ENCODE results near the gene ITGA8. TPM values are rescaled to one million over a fixed set of nuclear protein-coding genes. Genes with fewer than 3 reads are reported as not detected.

The ITGA8 gene
- total and polyA plus RNA-seq, 2 of the 4 experiments (the other 2 are of a cell fraction), result under 0.01 to 0.02 TPM

- in situ Hi-C loops (cut with MboI; ENCODE audit: low sequenced_read_pairs) (loop anchor here (5.0 to 10.0 kb wide), 2 partner anchors 95 to 298 kb away; no protein-coding TSS in a partner anchor), intact Hi-C loops (cut with micrococcal nuclease) (no loop called here), dilution Hi-C loops (cut with HindIII; ENCODE audit: low sequenced_read_pairs, unreplicated experiment) (no loop called here)
- no CpG with 5 or more reads among the region's 7 CpGs for WGBS, 2 experiments (ENCODE audit: extremely low coverage in 2 of 2, insufficient read length in 1 of 2)
- Histone ChIP-seq H3K27ac (ENCODE audit: insufficient read depth, low read length) (no peak overlapping the region), H3K4me1 (ENCODE audit: control insufficient read depth, insufficient read depth, low read length) (no peaks in the 10 kb centered on the region), H3K56ac (ENCODE audit: extremely low read depth, insufficient read depth, low read length) (no peak overlapping the region), H3K23ac (ENCODE audit: low read depth, low read length) (no peak overlapping the region), H2BK20ac (ENCODE audit: low read depth, low read length) (no peak overlapping the region), H3K4me2 (ENCODE audit: low read depth, low read length) (no peak overlapping the region), H3K18ac (ENCODE audit: low read depth, low read length) (no peak overlapping the region), H3K9me1 (ENCODE audit: insufficient read depth, low read length) (no peaks in the 10 kb centered on the region), H4K8ac (ENCODE audit: low read depth in 2 of 2, low read length in 2 of 2) (no peak overlapping the region), H3K4me3 (ENCODE audit: insufficient read depth, low read depth, low read length) (no peak overlapping the region), H3K14ac (replicated peaks; ENCODE audit: low read depth, low read length) (no peak overlapping the region), H3K4ac (ENCODE audit: low read depth, low read length) (no peak overlapping the region), H3K27me3 (ENCODE audit: control insufficient read depth, insufficient read depth, low read length) (peaks cover 5% of the 10 kb centered on the region), H2BK5ac (ENCODE audit: low read depth, low read length, poor library complexity, severe bottlenecking) (no peak overlapping the region), H3K9me3 (ENCODE audit: control insufficient read depth, insufficient read depth, low read length) (no peaks in the 10 kb centered on the region), H2BK15ac (ENCODE audit: low read depth, low read length) (no peak overlapping the region), H2BK120ac (ENCODE audit: low read depth, low read length) (no peak overlapping the region), H3K79me1 (ENCODE audit: low read depth in 1 of 2, low read length in 2 of 2) (no peaks in the 10 kb centered on the region), H4K20me1 (ENCODE audit: insufficient read depth, low read length) (no peaks in the 10 kb centered on the region), H2AK9ac (replicated peaks; ENCODE audit: low read depth, low read length, poor library complexity) (no peak overlapping the region), H2AFZ (replicated peaks; ENCODE audit: low read length, poor library complexity) (no peak overlapping the region), H4K5ac (ENCODE audit: low read depth, low read length) (no peak overlapping the region), H4K91ac (ENCODE audit: insufficient read depth, low read depth, low read length) (no peak overlapping the region), H2AK5ac (ENCODE audit: low read depth, low read length) (no peak overlapping the region), H3K36me3 (ENCODE audit: control insufficient read depth, insufficient read depth, low read length) (no peaks in the 10 kb centered on the region), H3K9ac (ENCODE audit: low read depth, low read length) (no peak overlapping the region)
- ChIA-PET CTCF (no interaction called here), POLR2A (ENCODE audit: unreplicated experiment) (no interaction called here)
- no peak for TF ChIP-seq SMC3 (IDR thresholded peaks at IDR 0.05; ENCODE audit: low read depth, low read length)
- TF ChIP-seq USF2 (IDR thresholded peaks at IDR 0.05; ENCODE audit: low read depth, low read length), result no peak
- TF ChIP-seq MXI1 (IDR thresholded peaks at IDR 0.05; ENCODE audit: borderline replicate concordance, low read depth, low read length), result no peak
- TF ChIP-seq CHD1 (IDR thresholded peaks at IDR 0.05; ENCODE audit: low read depth, low read length), result no peak
- no peak for TF ChIP-seq ELK1 (IDR thresholded peaks at IDR 0.05; ENCODE audit: borderline replicate concordance, low read depth, low read length)
- TF ChIP-seq RAD21 (IDR thresholded peaks at IDR 0.05; ENCODE audit: low read length), result no peak
- no peak for TF ChIP-seq RCOR1 (IDR thresholded peaks at IDR 0.05; ENCODE audit: insufficient replicate concordance, low read length)
- TF ChIP-seq FOS (IDR thresholded peaks at IDR 0.05; ENCODE audit: low read depth, low read length), result no peak
- TF ChIP-seq BHLHE40 (IDR thresholded peaks at IDR 0.05; ENCODE audit: low read depth, low read length), result no peak
- TF ChIP-seq CEBPB (IDR thresholded peaks at IDR 0.05; ENCODE audit: low read depth, low read length), result no peak
- TF ChIP-seq POLR2A (IDR thresholded peaks at IDR 0.05; ENCODE audit: low read depth, low read length), result no peak
- TF ChIP-seq CTCF (conservative IDR thresholded peaks at IDR 0.05; ENCODE audit: low read depth, low read length), result no peak
- no peak for TF ChIP-seq RFX5 (IDR thresholded peaks at IDR 0.05; ENCODE audit: low read depth, low read length)
- TF ChIP-seq MAFK (IDR thresholded peaks at IDR 0.05; ENCODE audit: low read depth, low read length), result no peak
- no peak for TF ChIP-seq MAZ (IDR thresholded peaks at IDR 0.05; ENCODE audit: borderline replicate concordance, low read depth, low read length)
- no peak for DNase-seq
- ATAC-seq (ENCODE audit: low read depth), result no peak
- no TSS peak for BruUV-seq (replicated peaks)
Observed at GRCh38 chr10:15729890-15730289, 10.2 kb upstream of the ITGA8 start.
